H7 (cell line): ENCODE measurements around the gene MAGEA11. TPM values are rescaled to one million over a fixed set of nuclear protein-coding genes. Genes with fewer than 3 reads are reported as not detected.
"Not testable (repeated sequence)": the region's sequence is repeated elsewhere in the genome, so short reads cannot be mapped to it uniquely, and the experiment has no call there.

Experiments
- DNase-seq: peaks from one replicate; pipeline ENCODE4 v3.0.0; 2012
- H3K27me3 ChIP-seq: 2 replicates; pipeline ENCODE4 v1.6.0; 2011; ENCODE audit warnings: mild to moderate bottlenecking, low read length; ENCODE audit not compliant: control insufficient read depth, insufficient read depth
- H3K36me3 ChIP-seq: replicated peaks from 2 replicates; pipeline ENCODE4 v1.5.1; 2011; ENCODE audit warnings: low read length; ENCODE audit not compliant: control insufficient read depth, insufficient read depth
- H3K4me3 ChIP-seq: 2 replicates; pipeline ENCODE4 v1.5.1; 2011; ENCODE audit warnings: low read depth, mild to moderate bottlenecking, control low read depth, low read length, moderate library complexity; ENCODE audit not compliant: insufficient read depth
- total RNA-seq: library from RNA; depleted of rRNA; stranded (reverse); fragments of >200 nt; shearing (Covaris generic); gene quantifications from 2 replicates; pipeline ENCODE4 v1.2.3, GENCODE V29; 2014; rRNA removed

MAGEA11 gene
- total RNA-seq, 1 experiment from 2014 or later, result 0.62 TPM

DNA sequence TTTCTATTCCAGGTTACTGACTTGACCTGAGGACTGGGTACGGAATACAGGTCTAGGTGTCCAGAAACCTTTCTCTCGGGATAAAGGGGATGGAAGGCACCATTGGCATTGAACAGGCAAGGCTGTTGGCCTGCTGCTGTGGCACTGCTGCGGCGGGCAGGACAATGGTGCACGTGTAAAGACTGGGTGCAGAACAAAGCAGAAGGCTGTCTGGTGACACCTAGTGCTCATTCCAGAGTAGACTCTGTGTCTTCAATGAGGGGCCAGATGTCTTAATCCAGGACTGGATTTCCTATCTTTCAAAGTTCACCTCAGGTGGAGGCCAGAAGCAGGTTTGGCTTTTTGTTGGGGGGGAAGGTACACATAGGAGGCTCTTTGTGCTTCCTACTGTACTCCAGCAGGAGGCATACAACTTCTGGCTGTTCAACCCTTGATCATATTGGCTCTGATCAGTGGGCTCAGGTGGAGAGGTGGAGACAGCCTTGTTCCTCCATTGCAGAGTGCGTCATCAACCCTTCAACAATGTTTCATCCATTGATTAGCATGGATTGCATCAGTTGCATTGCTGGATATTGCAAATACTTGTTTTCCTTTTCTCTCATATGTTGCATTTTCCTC lies 34.6 kb downstream of the MAGEA11 start:
- H3K27me3 ChIP-seq, H3K36me3 ChIP-seq, DNase-seq, H3K4me3 ChIP-seq: not testable (repeated sequence)

DNA sequence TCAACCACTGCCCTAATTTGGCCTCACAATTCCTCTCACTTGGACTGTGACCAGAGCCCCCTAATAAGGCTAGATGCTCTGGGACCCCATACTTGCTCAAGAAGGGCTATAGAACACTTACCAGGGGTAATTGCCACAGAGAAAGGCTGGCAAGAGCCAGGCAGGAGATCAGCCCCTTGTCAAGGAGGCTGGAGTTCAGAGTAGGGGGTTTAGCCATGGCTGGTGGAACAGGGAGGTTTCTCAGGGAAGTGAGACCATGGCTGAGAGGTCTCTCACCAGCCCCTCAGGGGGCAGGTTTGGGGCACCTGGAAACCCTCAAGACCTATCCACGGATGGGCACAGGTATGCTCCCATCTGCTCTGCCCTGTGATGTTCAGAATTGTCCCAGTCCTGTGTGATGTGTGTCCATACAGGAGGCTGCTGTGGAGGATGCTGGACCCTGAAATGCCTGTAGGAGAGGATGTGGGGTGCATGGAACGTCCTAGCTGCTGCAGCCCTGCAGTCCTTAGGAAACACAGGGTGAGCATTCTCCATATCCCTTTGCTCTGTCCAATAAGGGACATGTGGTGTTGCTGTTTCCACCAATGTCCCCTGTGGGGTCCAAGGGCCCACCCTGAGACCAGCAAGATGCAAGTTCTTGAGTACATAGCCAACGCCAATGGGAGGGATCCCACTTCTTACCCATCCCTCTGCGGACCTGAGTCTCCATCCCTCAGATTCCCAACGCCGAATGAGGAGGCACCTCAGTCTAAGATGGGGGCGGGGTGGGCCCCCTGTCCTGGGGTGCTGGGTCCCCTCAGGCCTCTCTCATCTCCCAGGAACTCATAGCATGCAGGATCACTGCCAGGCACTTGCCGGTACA lies 45.6 kb downstream of the MAGEA11 start:
- Histone ChIP-seq H3K27me3 (no peaks in the 10 kb centered on the region; the same call in 1 of the 2 replicates), H3K36me3 (no peaks in the 10 kb centered on the region), H3K4me3 (no peak overlapping the region)
- no peak for DNase-seq

DNA sequence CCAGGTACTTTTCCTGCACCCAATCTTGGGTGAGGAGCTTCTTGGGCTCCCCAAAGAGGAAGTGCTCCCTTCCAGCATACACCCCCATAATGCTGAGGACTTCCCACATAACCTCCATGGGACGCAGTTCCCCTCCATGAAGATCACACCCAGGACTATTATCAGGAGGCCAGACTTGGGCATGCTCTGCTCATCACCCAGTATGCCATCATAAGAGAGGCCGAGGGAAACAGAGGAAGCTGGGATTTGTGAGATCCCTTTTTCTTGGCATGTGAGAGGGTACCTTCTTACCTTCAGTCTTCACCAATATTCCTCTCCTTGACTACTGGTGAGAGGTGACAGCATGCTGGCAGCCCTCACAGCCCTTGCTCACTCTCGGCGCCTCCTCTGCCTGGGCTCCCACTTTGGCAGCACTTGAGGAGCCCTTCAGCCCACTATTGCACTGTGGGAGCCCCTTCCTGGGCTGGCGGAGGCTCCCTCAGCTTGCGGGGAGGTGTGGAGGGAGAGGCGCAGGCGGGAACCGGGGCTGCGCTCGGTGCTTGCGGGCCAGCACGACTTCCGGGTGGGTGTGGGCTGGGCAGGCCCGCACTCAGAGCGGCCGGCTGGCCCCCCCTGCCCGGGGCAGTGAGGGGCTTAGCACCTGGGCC lies 46.3 kb downstream of the MAGEA11 start:
- no peak for DNase-seq
- Histone ChIP-seq H3K36me3 (no peaks in the 10 kb centered on the region), H3K4me3 (no peak overlapping the region), H3K27me3 (no peaks in the 10 kb centered on the region; the same call in 1 of the 2 replicates)

GRCh38 chrX:149758715-149759078 lies 46.8 kb downstream of the MAGEA11 start:
- H3K4me3 ChIP-seq, H3K27me3 ChIP-seq, DNase-seq, H3K36me3 ChIP-seq: not testable (repeated sequence)

- Histone ChIP-seq H3K4me3 (no peak overlapping the region), H3K36me3 (no peaks in the 10 kb centered on the region), H3K27me3 (no peaks in the 10 kb centered on the region; the same call in 1 of the 2 replicates)
- no peak for DNase-seq
Measured at GRCh38 chrX:149759824-149760223, 48.0 kb downstream of the MAGEA11 start.

- Histone ChIP-seq H3K4me3 (no peak overlapping the region), H3K27me3 (no peaks in the 10 kb centered on the region), H3K36me3 (no peaks in the 10 kb centered on the region)
- no peak for DNase-seq
Measured at GRCh38 chrX:149760965-149761364, 49.1 kb downstream of the MAGEA11 start.

GRCh38 chrX:149761858-149762674 lies 50.2 kb downstream of the MAGEA11 start:
- H3K36me3 ChIP-seq, H3K4me3 ChIP-seq, H3K27me3 ChIP-seq, DNase-seq: not testable (repeated sequence)

- Histone ChIP-seq H3K4me3 (no peak overlapping the region), H3K36me3 (no peaks in the 10 kb centered on the region), H3K27me3 (no peaks in the 10 kb centered on the region)
- DNase-seq, result no peak
Measured at GRCh38 chrX:149762696-149763614, 51.1 kb downstream of the MAGEA11 start.

Other genes with a start within 250 kb of the MAGEA11 start
- gene IDS, start 206.8 kb upstream of the MAGEA11 start, total RNA-seq, result 29.0 and 33.7 TPM in 2 replicates
- 8.2 and 12.1 TPM in 2 replicates for gene EOLA1, start 171.0 kb upstream of the MAGEA11 start, total RNA-seq
- gene HSFX3, start 162.1 kb upstream of the MAGEA11 start, total RNA-seq, result not detected in 2 replicates
- gene MAGEA9B, start 124.6 kb upstream of the MAGEA11 start, total RNA-seq, result not detected in 2 replicates
- 1.2 and 1.3 TPM in 2 replicates for gene HSFX2, start 116.7 kb upstream of the MAGEA11 start, total RNA-seq
- gene TMEM185A, start 80.3 kb upstream of the MAGEA11 start, total RNA-seq, result 30.7 and 36.1 TPM in 2 replicates
- 0.11 and 0.76 TPM in 2 replicates for gene HSFX1, start 62.0 kb downstream of the MAGEA11 start, total RNA-seq
- not detected in 2 replicates for gene MAGEA9, start 69.9 kb downstream of the MAGEA11 start, total RNA-seq
- not detected in 2 replicates for gene MAGEA8, start 169.1 kb downstream of the MAGEA11 start, total RNA-seq
- not detected in 2 replicates for gene HSFX4, start 217.5 kb downstream of the MAGEA11 start, total RNA-seq
- 43.6 and 58.8 TPM in 2 replicates for gene EOLA2, start 226.4 kb downstream of the MAGEA11 start, total RNA-seq